ENCODE results near the gene NRG3.
"Not testable (repeated sequence)": the region's sequence is repeated elsewhere in the genome, so short reads cannot be mapped to it uniquely, and the experiment has no call there.

Gene NRG3

DNA sequence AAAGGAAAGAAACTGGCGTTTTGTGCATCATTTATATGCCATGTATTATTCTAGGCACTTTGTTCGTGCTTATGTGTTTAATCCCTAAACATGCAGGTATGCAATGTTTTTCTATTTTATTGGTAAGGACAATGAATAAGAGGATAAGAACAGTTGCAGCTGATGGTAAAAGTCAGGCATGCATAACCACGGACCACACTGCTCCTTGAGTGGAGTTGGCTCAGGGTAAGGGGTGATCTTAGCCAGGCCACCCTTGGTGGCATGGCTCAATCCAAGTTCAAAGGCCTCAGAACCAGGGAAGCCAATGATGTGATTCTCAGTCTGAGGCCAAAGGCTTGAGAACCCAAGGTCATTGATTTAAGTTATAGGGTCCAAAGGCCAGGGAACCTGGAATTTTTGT lies 1068.1 kb downstream of the NRG3 start:
- no peak for DNase-seq

GRCh38 chr10:82949816-82950575 lies 1075.0 kb downstream of the NRG3 start:
- no peak for DNase-seq

- no peak for DNase-seq
These were observed 1078.3 kb downstream of the NRG3 start for GRCh38 chr10:82953331-82953730.

- DNase-seq: no peak
These were observed 1078.9 kb downstream of the NRG3 start for GRCh38 chr10:82953909-82954308.

DNA sequence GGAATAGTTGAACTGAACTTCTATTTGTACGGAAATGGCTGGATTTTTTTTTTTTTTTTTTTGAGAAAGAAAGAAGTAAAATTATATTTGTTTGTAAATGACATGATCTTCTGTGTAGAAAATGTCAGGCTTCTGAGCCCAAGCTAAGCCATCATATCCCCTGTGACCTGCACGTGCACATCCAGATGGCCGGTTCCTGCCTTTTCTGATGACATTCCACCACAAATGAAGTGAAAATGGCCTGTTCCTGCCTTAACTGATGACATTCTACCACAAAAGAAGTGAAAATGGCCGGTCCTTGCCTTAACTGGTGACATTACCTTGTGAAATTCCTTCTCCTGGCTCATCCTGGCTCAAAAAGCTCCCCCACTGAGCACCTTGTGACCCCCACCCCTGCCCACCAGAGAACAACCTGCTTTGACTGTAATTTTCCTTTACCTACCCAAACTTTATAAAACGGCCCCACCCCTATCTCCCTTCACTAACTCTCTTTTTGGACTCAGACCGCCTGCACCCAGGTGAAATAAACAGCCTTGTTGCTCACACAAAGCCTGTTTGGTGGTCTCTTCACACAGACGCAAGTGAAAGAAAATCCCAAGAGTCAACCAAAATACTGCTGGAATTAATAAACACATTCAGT lies 1085.5 kb downstream of the NRG3 start:
- DNase-seq: not testable (repeated sequence)

DNA sequence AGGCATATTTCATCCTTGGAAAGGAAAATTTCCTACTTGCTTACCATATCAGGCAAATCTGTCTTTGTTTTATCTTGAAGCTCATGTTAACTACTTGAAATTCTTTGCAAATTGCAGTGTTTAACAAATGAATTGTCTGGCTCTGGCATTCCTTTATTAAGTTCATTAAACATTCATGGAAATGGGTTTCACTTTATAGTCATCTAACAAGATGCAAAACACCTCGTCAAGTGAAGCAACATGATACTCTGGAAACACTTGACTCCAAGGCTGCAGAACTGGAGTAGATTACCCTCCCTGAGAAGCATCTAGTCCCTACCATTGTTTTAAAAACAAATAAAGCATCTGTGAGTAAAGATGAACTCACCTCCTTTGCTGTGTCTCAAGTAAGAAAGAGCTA lies 1086.9 kb downstream of the NRG3 start:
- no peak for DNase-seq

DNA sequence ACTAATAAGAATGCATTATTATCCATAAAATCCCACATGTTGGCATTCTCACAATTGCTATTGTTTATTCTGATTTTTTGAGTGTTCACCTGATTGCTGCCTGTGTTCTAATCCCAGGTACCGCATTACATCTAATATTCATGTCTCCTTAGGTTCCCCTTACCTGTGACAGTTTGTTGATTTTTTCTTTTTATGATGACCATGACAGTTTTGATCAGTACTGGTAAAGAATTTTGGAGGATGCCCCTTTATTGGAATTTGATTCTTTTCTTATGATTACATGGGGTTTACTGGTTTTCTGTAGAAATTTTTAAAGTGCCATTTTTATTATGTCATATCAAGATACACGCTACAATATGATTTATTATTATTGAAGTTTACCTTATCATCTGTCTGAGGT lies 1091.1 kb downstream of the NRG3 start:
- DNase-seq: no peak

DNA sequence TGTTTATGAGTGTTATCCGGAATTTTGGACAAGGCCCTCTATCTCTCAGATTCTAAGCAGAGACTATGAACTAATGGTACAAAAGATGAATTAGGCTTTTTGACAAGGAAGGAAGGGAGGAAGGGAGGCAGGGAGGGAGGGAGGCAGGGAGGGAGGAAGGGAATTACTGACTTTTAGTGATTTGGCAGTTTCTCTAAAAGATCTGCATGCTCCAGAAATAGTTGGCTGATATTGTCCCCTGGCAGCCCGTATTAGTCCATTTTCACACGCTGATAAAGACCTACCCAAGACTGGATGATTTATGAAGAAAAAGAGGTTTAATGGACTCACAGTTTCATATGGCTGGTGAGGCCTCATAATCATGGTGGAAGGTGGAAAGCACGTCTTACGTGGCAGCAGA lies 1093.5 kb downstream of the NRG3 start:
- DNase-seq: no peak

DNA sequence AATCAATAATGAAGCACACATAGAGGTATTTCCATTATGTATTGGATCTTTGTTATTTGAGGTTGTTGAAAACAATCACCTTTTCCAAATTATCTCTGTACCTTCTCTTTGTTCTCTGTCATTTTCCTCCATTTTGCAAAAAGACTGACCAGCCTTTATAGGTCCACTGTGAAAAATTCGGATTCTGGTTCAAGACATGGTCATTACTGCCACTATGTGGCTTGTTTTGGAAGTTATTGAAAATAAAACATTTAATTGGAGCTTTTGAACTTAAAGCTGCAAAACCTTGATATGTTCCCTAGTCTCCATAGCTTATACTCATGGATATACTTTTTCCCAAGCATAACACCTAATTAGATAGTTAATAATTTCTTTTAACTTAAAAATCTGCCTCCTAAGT lies 1094.4 kb downstream of the NRG3 start:
- peak; percentile 23 for DNase-seq

- DNase-seq: no peak
These were observed 1105.3 kb downstream of the NRG3 start for GRCh38 chr10:82980321-82980720.

DNA sequence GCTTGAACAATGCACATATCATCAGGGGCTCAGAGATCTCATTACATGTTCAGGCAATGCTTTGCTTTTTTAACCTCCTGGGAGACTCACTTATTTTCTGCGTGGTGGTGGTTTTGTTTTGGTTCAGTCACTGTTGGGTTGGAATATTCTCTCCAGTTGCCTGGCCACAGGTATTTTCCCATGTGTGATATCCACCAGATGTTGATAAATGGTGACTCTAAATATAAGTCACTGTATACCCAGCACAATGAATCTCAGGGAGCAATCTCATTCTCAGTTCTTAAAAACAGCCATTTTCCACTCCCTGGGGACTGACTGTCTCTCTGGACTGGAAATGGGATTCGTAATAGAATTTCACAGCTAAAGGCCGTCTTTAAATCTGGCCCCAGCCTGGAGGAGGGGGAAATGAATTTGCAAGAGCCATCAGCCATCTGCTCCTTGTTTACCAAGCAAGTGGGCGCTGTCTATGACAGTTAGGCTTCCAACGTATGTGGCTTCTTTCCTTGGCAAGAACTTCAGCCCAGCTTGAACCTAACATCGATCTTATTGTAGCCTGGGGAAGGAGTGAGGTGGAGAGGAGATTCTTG lies 1106.2 kb downstream of the NRG3 start:
- no peak for DNase-seq

DNA sequence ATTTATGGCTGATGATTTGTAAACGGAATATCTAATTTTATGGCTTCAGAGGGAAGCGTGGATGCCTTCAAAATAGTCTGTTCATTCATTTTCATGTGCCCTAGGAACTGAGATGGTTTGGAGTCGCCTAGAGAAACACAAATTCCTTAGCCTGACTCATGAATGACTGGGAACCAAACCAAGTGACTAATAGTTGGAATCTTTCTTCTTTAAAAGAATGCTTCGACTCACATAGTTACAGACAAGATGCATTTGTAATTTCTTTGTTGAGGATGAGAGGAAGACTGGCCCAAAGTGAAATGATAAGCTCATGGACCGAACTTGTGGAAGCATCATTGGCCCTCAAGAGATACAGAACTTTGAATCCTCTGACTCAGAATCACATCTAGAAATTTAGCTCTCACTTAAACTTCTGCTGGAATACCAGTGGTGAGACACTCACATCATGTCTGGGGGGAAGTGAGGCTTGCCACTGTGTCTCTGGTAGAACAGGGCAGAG lies 1107.2 kb downstream of the NRG3 start:
- no peak for DNase-seq

- DNase-seq: no peak
These were observed 1111.2 kb downstream of the NRG3 start for GRCh38 chr10:82986216-82986615.

- not testable (repeated sequence) for DNase-seq
These were observed 1131.5 kb downstream of the NRG3 start for GRCh38 chr10:83006479-83006878.

GRCh38 chr10:83007510-83007909 lies 1132.5 kb downstream of the NRG3 start:
- no peak for DNase-seq

DNA sequence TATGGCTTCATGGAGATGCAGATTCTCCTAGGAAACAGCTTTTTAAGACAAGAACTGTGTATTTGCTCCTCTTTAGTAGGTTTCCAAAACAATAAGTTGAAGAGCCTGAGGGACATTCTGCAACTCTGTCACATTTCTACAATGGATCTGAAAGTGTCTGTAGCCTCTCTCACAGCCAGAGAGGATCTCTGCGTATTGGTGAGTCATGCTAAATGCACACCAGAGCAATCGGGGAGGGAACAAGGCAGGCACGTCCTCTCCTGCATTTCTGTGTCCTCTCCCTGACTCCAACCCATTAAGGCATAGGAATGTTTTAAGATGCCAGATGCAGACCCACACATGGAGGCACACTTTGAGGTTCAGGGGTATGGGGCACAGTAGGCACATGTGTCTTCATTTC lies 1137.9 kb downstream of the NRG3 start:
- no peak for DNase-seq

DNA sequence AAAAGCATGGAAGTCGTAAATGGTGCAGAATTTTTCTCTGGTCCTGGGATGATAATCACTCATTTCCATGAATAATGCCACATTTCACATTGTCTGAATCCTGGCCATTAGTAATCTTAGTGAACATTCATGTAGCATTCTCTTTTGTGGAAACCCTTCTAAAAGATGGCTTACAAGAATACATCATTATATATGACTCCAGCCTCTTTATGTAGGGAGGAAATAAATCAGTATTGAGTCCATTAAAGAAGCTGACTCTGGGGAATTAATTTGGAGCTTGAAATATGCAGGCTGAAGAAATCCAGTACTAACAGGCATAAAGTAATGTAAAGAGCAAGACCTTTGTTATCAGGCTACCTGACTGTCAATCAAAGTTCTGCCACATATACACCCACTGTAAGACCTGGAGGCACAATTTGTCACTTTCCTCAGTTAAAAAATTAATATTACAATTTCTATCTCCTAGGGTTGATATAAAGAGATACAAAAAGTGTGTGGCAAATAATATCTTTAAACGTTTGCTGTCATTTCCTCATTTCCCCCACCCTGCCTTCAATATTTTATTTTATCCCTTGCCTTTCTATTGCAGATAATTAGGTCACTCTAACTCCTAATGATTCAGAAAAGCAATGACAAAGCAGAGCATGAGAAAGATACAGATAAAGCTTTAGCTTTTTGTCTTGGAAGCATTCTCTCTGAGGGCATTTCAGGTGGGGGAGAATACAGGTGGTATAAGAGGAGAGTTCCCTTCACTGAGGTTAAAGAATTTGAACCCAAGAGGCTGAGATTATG lies 1142.3 kb downstream of the NRG3 start:
- DNase-seq: no peak

DNA sequence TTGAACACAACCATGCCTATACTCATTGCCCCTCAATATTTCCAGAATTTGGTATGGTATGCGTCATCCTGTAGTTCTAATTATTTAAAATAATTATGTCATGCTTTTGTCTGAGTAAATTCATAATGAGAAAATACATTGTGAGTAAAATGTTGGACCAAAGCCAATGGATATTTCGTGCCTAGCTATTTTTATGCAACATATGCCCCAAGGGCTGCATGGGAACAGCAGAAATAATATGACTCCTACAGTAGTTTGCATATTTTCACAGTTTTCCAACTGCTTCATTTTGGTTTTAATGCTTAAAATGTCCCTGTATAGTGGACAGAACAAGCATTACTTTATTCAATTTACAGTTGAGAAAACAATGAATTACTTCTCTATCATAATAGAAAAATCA lies 1148.7 kb downstream of the NRG3 start:
- DNase-seq: no peak

Measured in hematopoietic multipotent progenitor cell treated with erythropoietin and hydrocortisone succinate and interleukin-3 and kit ligand, for 4 days (in vitro differentiated cells).